GM19397 (cell line): ENCODE results near the gene RSRP1.

ENCODE experiments used
- ATAC-seq: cut with Tn5 transposase; IDR thresholded peaks from one replicate; pipeline ENCODE4 v1.9.1; 2021; ENCODE audit warnings: mild to moderate bottlenecking, moderate library complexity; ENCODE audit not compliant: unreplicated experiment

The RSRP1 gene

GRCh38 chr1:25194054-25194453, 53.2 kb downstream of the RSRP1 start:
- ATAC-seq, result no peak

GRCh38 chr1:25193229-25193628, 54.0 kb downstream of the RSRP1 start:
- no peak for ATAC-seq
